SK-N-MC (cell line): Measurements from ENCODE around the gene COL8A2.

Experiments used
- EZH2 ChIP-seq: fragments of 200-600 bp; sonication (generic); IDR thresholded peaks from one replicate; pipeline ENCODE4 v1.6.1; 2017; ENCODE audit warnings: antibody characterized with exemption
- FOXP2 ChIP-seq: optimal IDR thresholded peaks from 2 replicates; pipeline ENCODE3; 2011; ENCODE audit warnings: mild to moderate bottlenecking, moderate library complexity; ENCODE audit not compliant: insufficient read depth; ENCODE audit errors: extremely low read length, control extremely low read depth
- POLR2AphosphoS5 ChIP-seq: IDR thresholded peaks from 2 replicates; pipeline ENCODE4 v1.6.1; 2012; ENCODE audit warnings: mild to moderate bottlenecking, low read depth, low read length, borderline replicate concordance

GRCh38 chr1:36163426-36163825 is 38.4 kb upstream of the COL8A2 start:
- no peak for TF ChIP-seq FOXP2
- TF ChIP-seq EZH2, result no peak
- TF ChIP-seq POLR2AphosphoS5, result no peak
